IMR-90 (cell line): ENCODE results near the gene C10orf105. TPM values are rescaled to one million over a fixed set of nuclear protein-coding genes. Genes with fewer than 3 reads are reported as not detected.

Experiments
- ATAC-seq: fragments of 200-7000 bp; cut with Tn5 transposase; 2 replicates; pipeline ENCODE4 v1.9.1; 2020; ENCODE audit warnings: low read depth, mild to moderate bottlenecking, moderate library complexity
- BruUV-seq: library from RNA; stranded (reverse); fragments of 400-500 nt; replicated peaks from 2 replicates; lab custom pipeline; 2021; lab: Mats Ljungman, UMichigan
- CTCF ChIA-PET: fragments of 300-600 bp; formaldehyde crosslinking; extraction: SDS; loops from one replicate; lab custom pipeline; 2021; ENCODE audit warnings: antibody characterized with exemption; lab: Yijun Ruan, JAX
- POLR2A ChIA-PET: fragments of 300-600 bp; sonication (Branson Sonifier 250); formaldehyde crosslinking; loops from one replicate; lab custom pipeline; 2022; ENCODE audit warnings: antibody characterized with exemption; ENCODE audit not compliant: unreplicated experiment; lab: Charles Lee
- DNase-seq: peaks from one replicate; pipeline ENCODE4 v3.0.0; 2013
- H2AFZ ChIP-seq: replicated peaks from 2 replicates; pipeline ENCODE3; 2013; ENCODE audit warnings: low read length, mild to moderate bottlenecking; ENCODE audit not compliant: poor library complexity
- H2AK5ac ChIP-seq: 2 replicates; pipeline ENCODE4 v1.6.1; 2013; ENCODE audit warnings: low read depth, low read length, inconsistent platforms
- H2AK9ac ChIP-seq: replicated peaks from 2 replicates; pipeline ENCODE3; 2013; ENCODE audit warnings: mild to moderate bottlenecking, low read depth, low read length, moderate library complexity; ENCODE audit not compliant: poor library complexity
- H2BK120ac ChIP-seq: 2 replicates; pipeline ENCODE4 v1.6.1; 2013; ENCODE audit warnings: low read depth, low read length, inconsistent platforms
- H2BK15ac ChIP-seq: 3 replicates; pipeline ENCODE4 v1.6.1; 2013; ENCODE audit warnings: low read depth, low read length, inconsistent platforms
- H2BK20ac ChIP-seq: 2 replicates; pipeline ENCODE4 v1.6.1; 2013; ENCODE audit warnings: low read depth, mild to moderate bottlenecking, inconsistent platforms, low read length, moderate library complexity
- H2BK5ac ChIP-seq: 2 replicates; pipeline ENCODE4 v1.6.1; 2013; ENCODE audit warnings: mild to moderate bottlenecking, low read depth, low read length, inconsistent platforms; ENCODE audit not compliant: poor library complexity, severe bottlenecking
- H3K14ac ChIP-seq: replicated peaks from 2 replicates; pipeline ENCODE4 v1.6.1; 2013; ENCODE audit warnings: low read depth, low read length, inconsistent platforms
- H3K18ac ChIP-seq: 2 replicates; pipeline ENCODE4 v1.6.1; 2013; ENCODE audit warnings: low read depth, low read length, control low read depth
- H3K23ac ChIP-seq: 2 replicates; pipeline ENCODE4 v1.6.1; 2013; ENCODE audit warnings: low read depth, low read length, inconsistent platforms
- H3K27ac ChIP-seq: 2 replicates; pipeline ENCODE4 v1.5.1; 2013; ENCODE audit warnings: mild to moderate bottlenecking, control low read depth, low read length; ENCODE audit not compliant: insufficient read depth
- H3K27me3 ChIP-seq: 2 replicates; pipeline ENCODE4 v1.6.1; 2013; ENCODE audit warnings: low read length; ENCODE audit not compliant: control insufficient read depth, insufficient read depth
- H3K36me3 ChIP-seq: 2 replicates; pipeline ENCODE4 v1.6.1; 2013; ENCODE audit warnings: low read length, mixed read lengths; ENCODE audit not compliant: control insufficient read depth, insufficient read depth
- H3K4ac ChIP-seq: 2 replicates; pipeline ENCODE4 v1.6.1; 2013; ENCODE audit warnings: low read depth, low read length, inconsistent platforms
- H3K4me1 ChIP-seq: 2 replicates; pipeline ENCODE4 v1.6.1; 2013; ENCODE audit warnings: low read length, mixed read lengths; ENCODE audit not compliant: control insufficient read depth, insufficient read depth
- H3K4me2 ChIP-seq: 2 replicates; pipeline ENCODE4 v1.6.1; 2013; ENCODE audit warnings: low read depth, mild to moderate bottlenecking, control low read depth, low read length, moderate library complexity
- H3K4me3 ChIP-seq: 2 replicates; pipeline ENCODE4 v1.5.1; 2013; ENCODE audit warnings: low read depth, mild to moderate bottlenecking, control low read depth, low read length, moderate library complexity; ENCODE audit not compliant: insufficient read depth
- H3K56ac ChIP-seq: 2 replicates; pipeline ENCODE4 v1.6.1; 2013; ENCODE audit warnings: low read length, inconsistent platforms; ENCODE audit not compliant: insufficient read depth; ENCODE audit errors: extremely low read depth
- H3K79me1 ChIP-seq, 2 experiments: 2 replicates each; pipeline ENCODE4 v1.6.1; 2013; ENCODE audit warnings: low read length in 2 of 2, inconsistent platforms in 1 of 2, low read depth in 1 of 2
- H3K9ac ChIP-seq: 2 replicates; pipeline ENCODE4 v1.6.1; 2013; ENCODE audit warnings: low read depth, low read length, control low read depth
- H3K9me1 ChIP-seq: 2 replicates; pipeline ENCODE4 v1.6.1; 2013; ENCODE audit warnings: low read length, inconsistent platforms; ENCODE audit not compliant: insufficient read depth
- H3K9me3 ChIP-seq: 2 replicates; pipeline ENCODE4 v1.6.1; 2013; ENCODE audit warnings: low read length; ENCODE audit not compliant: control insufficient read depth, insufficient read depth
- H4K20me1 ChIP-seq: 2 replicates; pipeline ENCODE4 v1.6.1; 2013; ENCODE audit warnings: low read length, inconsistent platforms; ENCODE audit not compliant: insufficient read depth
- H4K5ac ChIP-seq: 2 replicates; pipeline ENCODE4 v1.6.1; 2013; ENCODE audit warnings: mild to moderate bottlenecking, low read depth, low read length, control low read depth
- H4K8ac ChIP-seq, 2 experiments: 2 replicates each; pipeline ENCODE4 v1.6.1; 2013; ENCODE audit warnings: low read depth in 2 of 2, low read length in 2 of 2, control low read depth in 1 of 2, inconsistent platforms in 1 of 2
- H4K91ac ChIP-seq: 2 replicates; pipeline ENCODE4 v1.6.1; 2013; ENCODE audit warnings: low read depth, low read length, inconsistent platforms; ENCODE audit not compliant: insufficient read depth
- CEBPB ChIP-seq: IDR thresholded peaks from 2 replicates; pipeline ENCODE4 v1.6.1; 2012; ENCODE audit warnings: low read depth, low read length, improper control_type of control experiment
- RFX5 ChIP-seq: IDR thresholded peaks from 2 replicates; pipeline ENCODE4 v1.8.0; 2012; ENCODE audit warnings: low read depth, mild to moderate bottlenecking, low read length, moderate library complexity
- WGBS, 2 experiments: methylation state at CpG; one replicate each; pipeline versions ENCODE4 v1.1.5 to v1.1.7; 2013; ENCODE audit warnings: missing lambda C conversion rate in 2 of 2; ENCODE audit not compliant: insufficient read length in 1 of 2; ENCODE audit errors: extremely low coverage in 2 of 2; 5-methylcytosine and 5-hydroxymethylcytosine counted together
- dilution Hi-C: fragments of 300-500 bp; cut with HindIII; formaldehyde crosslinking; loops from one replicate; pipeline ENCODE4 v1.14.3; 2018; ENCODE audit warnings: low sequenced_read_pairs; ENCODE audit not compliant: unreplicated experiment
- in situ Hi-C: fragments of 300-500 bp; cut with MboI; formaldehyde crosslinking; loops from 3 replicates; pipeline ENCODE4 v1.14.3; 2019; ENCODE audit warnings: low sequenced_read_pairs, inconsistent platforms, mixed read lengths
- intact Hi-C: fragments of 100-400 bp; cut with micrococcal nuclease; formaldehyde crosslinking; loops from 2 replicates; pipeline ENCODE4 v1.10.0; 2022
- polyA plus RNA-seq, 3 experiments: library from polyadenylated mRNA; depleted of rRNA; stranded (reverse); fragments of >200 nt; gene quantifications; 2 replicates each; pipeline ENCODE4 v1.2.3, GENCODE V29; 2012; ENCODE audit warnings: low replicate concordance in 1 of 3
- total RNA-seq: library from RNA; depleted of rRNA; stranded (reverse); fragments of >200 nt; gene quantifications from 2 replicates; pipeline ENCODE4 v1.2.3, GENCODE V29; 2012

Gene C10orf105
- total and polyA plus RNA-seq, 2 of the 4 experiments (the other 2 are of a cell fraction): under 0.01 TPM; not detected in 1

- no peak overlapping the region for H4K91ac ChIP-seq
- H3K36me3 ChIP-seq: no peaks in the 10 kb centered on the region
- no peak overlapping the region for H2BK15ac ChIP-seq
- H3K4me1 ChIP-seq: peaks cover 9% of the 10 kb centered on the region; the same call in 1 of the 2 replicates
- H3K4ac ChIP-seq: no peak overlapping the region
- in situ Hi-C loops: no loop called here
- no peak overlapping the region for H4K5ac ChIP-seq
- H3K9me3 ChIP-seq: no peaks in the 10 kb centered on the region
- H2BK20ac ChIP-seq: no peak overlapping the region
- H3K23ac ChIP-seq: no peak overlapping the region
- TF ChIP-seq RFX5 (no peak), CEBPB (0 out of 2 replicates have a peak, but pooled peaks have one; percentile 5)
- no peak overlapping the region for H3K4me3 ChIP-seq
- POLR2A ChIA-PET: interaction anchor here (0.5 kb wide), 1 partner anchor 30 kb away, joined by 6 read pairs; no protein-coding TSS in a partner anchor
- H4K8ac ChIP-seq: no peak overlapping the region
- no peak overlapping the region for H3K4me2 ChIP-seq
- ATAC-seq: no peak
- H3K18ac ChIP-seq: no peak overlapping the region
- H3K27me3 ChIP-seq: peaks cover 17% of the 10 kb centered on the region
- no peak overlapping the region for H3K9ac ChIP-seq
- CTCF ChIA-PET: no interaction called here
- dilution Hi-C loops: no loop called here
- no peak overlapping the region for H3K14ac ChIP-seq
- no peak overlapping the region for H3K56ac ChIP-seq
- no peak overlapping the region for H3K27ac ChIP-seq
- no peak overlapping the region for H2BK120ac ChIP-seq
- intact Hi-C loops: loop anchor here (2.0 kb wide), 1 partner anchor 38 kb away; no protein-coding TSS in a partner anchor
- DNase-seq: no peak
- no peak overlapping the region for H2BK5ac ChIP-seq
- no peaks in the 10 kb centered on the region for H3K79me1 ChIP-seq
- H2AFZ ChIP-seq: no peak overlapping the region
- 76% methylated on average over 3 of the region's 10 CpGs; no CpG with 5 or more reads in 1 of the 2 experiments for WGBS, 2 experiments
- no TSS peak for BruUV-seq
- H3K9me1 ChIP-seq: no peaks in the 10 kb centered on the region
- H2AK5ac ChIP-seq: no peak overlapping the region
- no peak overlapping the region for H2AK9ac ChIP-seq
- H4K20me1 ChIP-seq: no peaks in the 10 kb centered on the region
These were observed 9.6 kb upstream of the C10orf105 start for GRCh38 chr10:71729161-71729636.
